Activated B cell treated with CpG ODN at 0.5 μM for 24 hours (primary cell): ENCODE results near the gene DNAJB8. TPM values are rescaled to one million over a fixed set of nuclear protein-coding genes. Genes with fewer than 3 reads are reported as not detected.

Experiments used
- ATAC-seq: fragments of 200-7000 bp; cut with Tn5 transposase; one replicate; pipeline ENCODE4 v1.10.0; 2021; ENCODE audit warnings: low read depth, mild to moderate bottlenecking, moderate library complexity
- CTCF ChIA-PET: fragments of 350-600 bp; sonication (Branson Sonifier 250); formaldehyde crosslinking; loops from one replicate; lab custom pipeline; 2021; ENCODE audit warnings: antibody characterized with exemption; lab: Charles Lee
- POLR2A ChIA-PET: fragments of 350-600 bp; sonication (Branson Sonifier 250); formaldehyde crosslinking; loops from one replicate; lab custom pipeline; 2021; ENCODE audit warnings: antibody characterized with exemption; lab: Charles Lee
- DNase-seq: peaks from one replicate; pipeline ENCODE4 v3.0.0; 2022
- H3K27ac Mint-ChIP-seq: one replicate; pipeline ENCODE4 v1.8.0; 2020; ENCODE audit warnings: mixed read lengths
- H3K27me3 Mint-ChIP-seq: one replicate; pipeline ENCODE4 v1.8.0; 2021; ENCODE audit warnings: mixed read lengths
- H3K36me3 Mint-ChIP-seq: one replicate; pipeline ENCODE4 v1.8.0; 2021; ENCODE audit warnings: low read depth, mixed read lengths
- H3K4me1 Mint-ChIP-seq: one replicate; pipeline ENCODE4 v1.8.0; 2021; ENCODE audit warnings: mixed read lengths
- H3K4me3 Mint-ChIP-seq: one replicate; pipeline ENCODE4 v1.8.0; 2020; ENCODE audit warnings: mild to moderate bottlenecking, mixed read lengths
- H3K9me3 Mint-ChIP-seq: one replicate; pipeline ENCODE4 v1.8.0; 2020; ENCODE audit warnings: mixed read lengths
- intact Hi-C: fragments of 100-400 bp; cut with micrococcal nuclease; formaldehyde crosslinking; loops from one replicate; pipeline ENCODE4 v1.15.1; 2024
- total RNA-seq: library from RNA; stranded (reverse); gene quantifications from 2 replicates; pipeline ENCODE4 v1.2.3, GENCODE V29; 2022
- TF ChIP-seq, protein P1 (sequence below): fragments of 200-600 bp; IDR thresholded peaks from one replicate; pipeline ENCODE4 v1.8.0; 2022; ENCODE audit warnings: antibody characterized with exemption, mild to moderate bottlenecking

The DNAJB8 gene
- total RNA-seq, 1 donor from 2014 or later, result not detected

DNA sequence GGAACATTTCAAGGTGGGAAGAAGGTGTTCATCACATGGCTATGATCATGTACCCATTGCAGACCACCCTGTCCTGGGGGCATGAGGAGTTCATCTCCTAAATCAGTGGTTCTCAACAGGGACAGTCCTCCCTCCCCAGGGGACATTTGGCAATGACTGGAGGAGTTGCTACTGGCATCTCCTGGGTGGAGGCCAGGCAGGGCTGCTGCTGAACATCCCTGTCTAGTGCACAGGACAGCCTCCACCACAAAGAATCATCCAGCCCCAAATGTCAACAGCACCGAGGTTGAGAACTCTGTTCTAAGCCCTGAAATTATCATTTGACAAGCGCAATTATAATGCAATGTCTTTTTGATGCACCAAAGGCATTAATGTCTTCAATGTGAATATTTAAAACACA is 4.4 kb upstream of the DNAJB8 start:
- Mint-ChIP-seq H3K4me3 (no peak overlapping the region), H3K27ac (no peak overlapping the region), H3K4me1 (no peaks in the 10 kb centered on the region), H3K27me3 (peaks cover 7% of the 10 kb centered on the region), H3K9me3 (no peaks in the 10 kb centered on the region), H3K36me3 (no peaks in the 10 kb centered on the region)
- ChIA-PET POLR2A (no interaction called here), CTCF (no interaction called here)
- no peak for DNase-seq
- no peak for ATAC-seq
- intact Hi-C loops, result no loop called here
- TF ChIP-seq, protein P1, sequence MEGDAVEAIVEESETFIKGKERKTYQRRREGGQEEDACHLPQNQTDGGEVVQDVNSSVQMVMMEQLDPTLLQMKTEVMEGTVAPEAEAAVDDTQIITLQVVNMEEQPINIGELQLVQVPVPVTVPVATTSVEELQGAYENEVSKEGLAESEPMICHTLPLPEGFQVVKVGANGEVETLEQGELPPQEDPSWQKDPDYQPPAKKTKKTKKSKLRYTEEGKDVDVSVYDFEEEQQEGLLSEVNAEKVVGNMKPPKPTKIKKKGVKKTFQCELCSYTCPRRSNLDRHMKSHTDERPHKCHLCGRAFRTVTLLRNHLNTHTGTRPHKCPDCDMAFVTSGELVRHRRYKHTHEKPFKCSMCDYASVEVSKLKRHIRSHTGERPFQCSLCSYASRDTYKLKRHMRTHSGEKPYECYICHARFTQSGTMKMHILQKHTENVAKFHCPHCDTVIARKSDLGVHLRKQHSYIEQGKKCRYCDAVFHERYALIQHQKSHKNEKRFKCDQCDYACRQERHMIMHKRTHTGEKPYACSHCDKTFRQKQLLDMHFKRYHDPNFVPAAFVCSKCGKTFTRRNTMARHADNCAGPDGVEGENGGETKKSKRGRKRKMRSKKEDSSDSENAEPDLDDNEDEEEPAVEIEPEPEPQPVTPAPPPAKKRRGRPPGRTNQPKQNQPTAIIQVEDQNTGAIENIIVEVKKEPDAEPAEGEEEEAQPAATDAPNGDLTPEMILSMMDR, result no peak

DNA sequence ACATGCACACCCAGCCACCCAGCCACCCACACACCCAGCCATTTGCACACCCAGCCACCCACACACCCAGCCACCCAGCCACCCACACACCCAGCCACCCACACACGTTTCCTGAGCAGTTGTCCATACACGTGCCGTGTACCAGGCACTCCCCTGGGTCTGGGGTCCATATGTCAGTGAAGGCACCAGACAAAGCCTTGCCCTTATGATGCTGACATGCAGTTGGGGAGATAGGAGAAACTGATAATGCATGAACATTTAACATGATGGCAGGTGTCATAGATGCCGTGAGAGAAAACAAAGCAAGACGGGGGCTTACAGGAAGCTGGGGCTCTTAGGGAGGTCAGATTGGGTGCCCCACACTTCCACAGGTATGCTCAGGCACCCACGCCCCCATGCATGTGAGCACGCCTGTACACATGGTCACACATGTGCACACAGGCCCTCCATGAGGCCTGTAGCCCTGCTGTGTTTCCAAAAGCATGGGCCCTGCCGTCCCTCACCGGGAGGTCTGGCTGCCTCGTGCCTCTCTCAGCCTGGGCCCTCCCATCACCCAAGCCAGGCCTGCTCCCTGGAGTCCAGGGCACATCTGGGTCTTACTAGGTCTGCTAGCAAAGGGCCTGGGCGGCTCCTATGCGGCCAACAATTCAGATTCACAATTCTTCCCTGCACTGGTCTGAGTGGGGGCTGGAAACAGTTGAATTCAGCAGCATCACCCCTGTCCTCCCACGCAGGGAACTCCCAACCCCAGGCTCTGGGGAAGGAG is 3.6 kb upstream of the DNAJB8 start:
- intact Hi-C loops, result no loop called here
- CTCF ChIA-PET, result no interaction called here
- Mint-ChIP-seq H3K4me1 (no peaks in the 10 kb centered on the region), H3K9me3 (no peaks in the 10 kb centered on the region), H3K27me3 (peaks cover 11% of the 10 kb centered on the region), H3K36me3 (no peaks in the 10 kb centered on the region), H3K27ac (no peak overlapping the region), H3K4me3 (no peak overlapping the region)
- TF ChIP-seq, protein P1, result no peak
- DNase-seq, result no peak
- ATAC-seq, result no peak
- POLR2A ChIA-PET, result no interaction called here

DNA sequence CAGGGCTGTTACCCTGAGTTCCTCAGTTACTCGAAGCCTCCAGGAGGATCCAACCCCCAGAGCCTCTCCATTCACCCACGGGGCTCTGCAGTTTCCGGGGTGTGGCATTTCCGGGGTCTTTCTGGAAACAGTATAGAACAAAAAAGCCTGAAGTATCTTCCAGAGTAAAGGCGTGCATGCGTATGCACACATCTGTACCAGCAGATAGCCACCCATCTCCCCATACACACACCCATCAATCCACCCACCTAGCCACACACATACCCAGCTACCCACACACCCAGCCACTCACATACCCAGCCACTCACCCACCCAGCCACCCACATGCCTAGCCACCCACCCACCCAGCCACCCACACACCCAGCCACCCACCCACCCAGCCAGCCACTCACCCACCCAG is 2.9 kb upstream of the DNAJB8 start:
- DNase-seq (no peak), ATAC-seq (no peak)
- intact Hi-C loops, result no loop called here
- Mint-ChIP-seq H3K27me3 (peaks cover 12% of the 10 kb centered on the region), H3K36me3 (no peaks in the 10 kb centered on the region), H3K9me3 (no peaks in the 10 kb centered on the region), H3K27ac (no peak overlapping the region), H3K4me3 (no peak overlapping the region), H3K4me1 (no peaks in the 10 kb centered on the region)
- TF ChIP-seq, protein P1, result no peak
- CTCF ChIA-PET, result no interaction called here
- POLR2A ChIA-PET, result no interaction called here

DNA sequence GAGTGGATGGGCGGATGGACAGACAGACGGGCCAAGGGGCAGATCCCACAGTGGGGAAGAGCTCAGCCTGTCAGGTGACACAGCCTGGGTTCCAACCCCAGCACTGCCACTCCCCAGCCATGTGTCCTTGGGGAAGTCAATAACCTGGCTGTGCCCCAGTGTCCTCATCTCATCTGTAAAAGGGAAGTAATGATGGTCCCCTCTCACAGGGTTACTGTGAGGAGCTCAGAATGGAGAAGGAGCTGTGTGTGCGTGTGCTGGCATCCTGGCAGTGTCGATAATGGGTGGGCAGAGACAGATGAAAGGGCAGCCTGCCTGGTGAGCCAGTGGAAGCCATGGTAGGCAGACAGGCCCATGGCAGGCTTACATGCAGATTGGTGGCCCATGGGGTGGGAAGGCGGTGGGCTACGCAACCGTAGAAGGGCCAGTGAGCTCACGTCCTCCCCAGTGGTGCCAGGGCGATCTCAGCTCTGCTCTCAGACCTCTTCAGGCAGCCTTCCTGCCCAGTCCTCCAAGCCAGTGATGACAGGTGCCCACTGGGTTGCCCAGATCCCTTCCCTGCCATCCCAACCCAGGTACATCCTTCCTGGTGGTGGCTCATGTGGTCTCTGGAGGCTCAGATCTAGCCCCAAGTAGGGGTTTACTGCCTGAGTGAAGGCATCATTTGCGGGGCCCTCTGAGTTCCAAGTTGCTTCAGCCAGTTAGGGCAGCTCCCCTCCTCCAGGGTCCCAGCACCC is 2.3 kb upstream of the DNAJB8 start:
- Mint-ChIP-seq H3K27ac (no peak overlapping the region), H3K4me3 (no peak overlapping the region), H3K27me3 (peaks cover 12% of the 10 kb centered on the region), H3K36me3 (no peaks in the 10 kb centered on the region), H3K9me3 (no peaks in the 10 kb centered on the region), H3K4me1 (no peaks in the 10 kb centered on the region)
- no peak for ATAC-seq
- DNase-seq, result no peak
- intact Hi-C loops, result no loop called here
- POLR2A ChIA-PET, result no interaction called here
- CTCF ChIA-PET, result no interaction called here
- TF ChIP-seq, protein P1, result no peak

DNA sequence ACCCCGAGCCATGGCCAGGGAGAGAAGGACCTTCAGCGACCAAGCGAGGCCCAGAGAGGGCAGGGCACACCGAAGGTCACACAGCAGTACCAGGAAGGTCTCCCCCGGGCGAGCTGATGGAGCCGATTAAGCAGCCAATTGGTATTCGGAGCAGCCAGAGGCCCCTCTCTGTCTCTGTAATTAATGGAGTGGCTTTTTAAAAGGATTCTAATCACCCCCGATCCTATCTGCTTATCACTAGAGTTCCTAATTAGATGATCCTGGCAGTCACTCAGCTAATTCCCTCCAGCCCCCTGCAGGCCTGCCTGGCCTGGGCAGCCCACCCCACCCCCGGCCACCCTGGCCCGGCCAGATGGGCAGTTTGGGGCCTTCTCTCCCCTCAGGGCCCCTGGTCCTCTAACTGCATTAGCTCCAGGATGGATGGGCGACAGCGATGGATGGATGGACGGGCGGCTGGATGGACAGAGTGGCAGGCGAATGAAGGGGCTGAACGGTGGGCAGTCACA is 1.6 kb upstream of the DNAJB8 start:
- ATAC-seq (no peak), DNase-seq (no peak)
- H3K4me1 Mint-ChIP-seq, result no peaks in the 10 kb centered on the region
- no peak overlapping the region for H3K27ac Mint-ChIP-seq
- CTCF ChIA-PET, result no interaction called here
- TF ChIP-seq, protein P1, result no peak
- H3K36me3 Mint-ChIP-seq, result no peaks in the 10 kb centered on the region
- POLR2A ChIA-PET, result no interaction called here
- intact Hi-C loops, result no loop called here
- no peak overlapping the region for H3K4me3 Mint-ChIP-seq
- H3K27me3 Mint-ChIP-seq, result peaks cover 12% of the 10 kb centered on the region
- H3K9me3 Mint-ChIP-seq, result no peaks in the 10 kb centered on the region
